ENCODE data around the gene PAXIP1. TPM values are rescaled to one million over a fixed set of nuclear protein-coding genes. Genes with fewer than 3 reads are reported as not detected.

PAXIP1 gene
- total RNA-seq, 1 experiment from 2014 or later: 32.6 TPM

DNA sequence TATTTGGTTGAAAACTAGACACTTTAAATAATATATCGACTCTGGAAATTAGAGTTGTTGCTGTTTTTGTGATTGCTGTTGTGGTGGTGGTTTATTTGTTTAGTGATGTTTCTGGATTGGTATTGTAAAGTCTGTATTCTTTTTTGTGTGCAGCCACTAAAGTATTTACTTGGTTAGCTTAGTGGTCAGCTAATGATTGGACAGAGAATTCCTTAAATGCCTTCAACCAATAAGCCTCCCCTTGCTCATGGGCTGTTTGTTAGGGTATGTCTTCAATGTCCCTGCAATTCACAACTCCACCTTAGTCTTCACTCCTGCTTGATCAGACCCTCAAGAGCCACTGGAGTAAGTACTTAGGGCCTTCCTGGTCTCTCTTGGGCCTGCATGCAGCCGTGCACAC, 71.0 kb downstream of the PAXIP1 start:
- H2AFZ ChIP-seq (ENCODE audit: low read length): no peak overlapping the region
- H3K36me3 Mint-ChIP-seq (ENCODE audit: insufficient read depth in 1 of 3, low read depth in 3 of 3): peaks cover 20 to 43% (median 39%) of the 10 kb centered on the region in 3 experiments
- no peak overlapping the region for H4K5ac ChIP-seq (ENCODE audit: insufficient read length, low read depth, low read length)
- H3K4me3 Mint-ChIP-seq: no peak overlapping the region; a peak in 1 of 5 replicates
- no peak overlapping the region for H3K4ac ChIP-seq (ENCODE audit: low read depth, low read length)
- peaks cover 3% of the 10 kb centered on the region; the same call in 1 of the 2 replicates for H3K4me1 ChIP-seq (ENCODE audit: insufficient read depth, low read length)
- no peaks in the 10 kb centered on the region for H4K20me1 ChIP-seq (ENCODE audit: control insufficient read depth, insufficient read depth, insufficient read length)
- TF ChIP-seq, protein P1, sequence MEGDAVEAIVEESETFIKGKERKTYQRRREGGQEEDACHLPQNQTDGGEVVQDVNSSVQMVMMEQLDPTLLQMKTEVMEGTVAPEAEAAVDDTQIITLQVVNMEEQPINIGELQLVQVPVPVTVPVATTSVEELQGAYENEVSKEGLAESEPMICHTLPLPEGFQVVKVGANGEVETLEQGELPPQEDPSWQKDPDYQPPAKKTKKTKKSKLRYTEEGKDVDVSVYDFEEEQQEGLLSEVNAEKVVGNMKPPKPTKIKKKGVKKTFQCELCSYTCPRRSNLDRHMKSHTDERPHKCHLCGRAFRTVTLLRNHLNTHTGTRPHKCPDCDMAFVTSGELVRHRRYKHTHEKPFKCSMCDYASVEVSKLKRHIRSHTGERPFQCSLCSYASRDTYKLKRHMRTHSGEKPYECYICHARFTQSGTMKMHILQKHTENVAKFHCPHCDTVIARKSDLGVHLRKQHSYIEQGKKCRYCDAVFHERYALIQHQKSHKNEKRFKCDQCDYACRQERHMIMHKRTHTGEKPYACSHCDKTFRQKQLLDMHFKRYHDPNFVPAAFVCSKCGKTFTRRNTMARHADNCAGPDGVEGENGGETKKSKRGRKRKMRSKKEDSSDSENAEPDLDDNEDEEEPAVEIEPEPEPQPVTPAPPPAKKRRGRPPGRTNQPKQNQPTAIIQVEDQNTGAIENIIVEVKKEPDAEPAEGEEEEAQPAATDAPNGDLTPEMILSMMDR (conservative IDR thresholded peaks at IDR 0.05): no peak
- H3K4me1 Mint-ChIP-seq: peaks cover 24 to 30% of the 10 kb centered on the region in 2 experiments
- no peak overlapping the region for H4K91ac ChIP-seq (ENCODE audit: insufficient read length, low read depth, low read length)
- no peak overlapping the region for H3K56ac ChIP-seq (ENCODE audit: insufficient read length, low read depth, low read length)
- no peak overlapping the region for H2BK5ac ChIP-seq (ENCODE audit: insufficient read length, low read length)
- no peak overlapping the region for H3K14ac ChIP-seq (ENCODE audit: insufficient read depth, low read length)
- H3K27ac ChIP-seq (ENCODE audit: insufficient read length, low read depth, low read length): no peak overlapping the region
- H3K18ac ChIP-seq (ENCODE audit: insufficient read length, low read depth, low read length): no peak overlapping the region
- H3K27me3 Mint-ChIP-seq (ENCODE audit: low read depth): peaks cover 2% of the 10 kb centered on the region; the same call in 1 of the 2 replicates
- H2BK15ac ChIP-seq (ENCODE audit: low read depth, low read length): no peak overlapping the region
- H3K23ac ChIP-seq (ENCODE audit: insufficient read length, low read depth, low read length): no peak overlapping the region
- H3K27me3 ChIP-seq (ENCODE audit: insufficient read depth, low read length): no peaks in the 10 kb centered on the region
- H2BK120ac ChIP-seq (ENCODE audit: low read depth, low read length, poor library complexity, severe bottlenecking): no peak overlapping the region
- no CpG with 5 or more reads among the region's 2 CpGs for WGBS (ENCODE audit: extremely low coverage, insufficient read length, low lambda C conversion rate)
- H2AK5ac ChIP-seq (ENCODE audit: insufficient read length, low read length): no peak overlapping the region
- DNase-seq: no peak
- H3K4me2 ChIP-seq (ENCODE audit: insufficient read depth, insufficient read length, low read length): no peak overlapping the region
- no peak overlapping the region for H3K27ac Mint-ChIP-seq
- H2BK20ac ChIP-seq (ENCODE audit: low read depth, low read length, poor library complexity, severe bottlenecking): no peak overlapping the region
- H3K79me2 ChIP-seq (ENCODE audit: insufficient read depth, low read length): no peaks in the 10 kb centered on the region
- H2BK12ac ChIP-seq (ENCODE audit: insufficient read length, low read depth, low read length): no peak overlapping the region
- H3K23me2 ChIP-seq (ENCODE audit: insufficient read length, low read depth, low read length, poor library complexity, severe bottlenecking): no peaks in the 10 kb centered on the region
- H3K79me1 ChIP-seq (ENCODE audit: insufficient read depth, low read depth, low read length, poor library complexity, severe bottlenecking): no peaks in the 10 kb centered on the region
- no peak overlapping the region for H4K8ac ChIP-seq (replicated peaks; ENCODE audit: insufficient read length, low read depth, low read length)
- H3T11ph ChIP-seq (ENCODE audit: low read length): no peak overlapping the region
- H3K9me3 Mint-ChIP-seq: peaks cover 44 to 46% of the 10 kb centered on the region in 2 experiments
- peaks cover 31% of the 10 kb centered on the region for H3K9me3 ChIP-seq (ENCODE audit: control insufficient read depth, low read depth, low read length)
- H3K9ac ChIP-seq (ENCODE audit: extremely low read depth, insufficient read length, low read length): no peak overlapping the region
